Spleen (tissue), 11 donors: ENCODE data around the gene BMPR1A. TPM values are rescaled to one million over a fixed set of nuclear protein-coding genes. Genes with fewer than 3 reads are reported as not detected.

Experiments
- DNase-seq: peaks from one replicate; pipeline ENCODE4 v3.0.0-alpha.2; 2020
- H3K27ac ChIP-seq, 8 donors: fragments of 200-600 bp; sonication (generic) in 7 of 8; 1 replicate in 4 of 8; 2 replicates in 4 of 8; pipeline versions ENCODE4 v1.5.0 to v1.8.0; 2016 to 2021; ENCODE audit warnings: inconsistent platforms in 4 of 8, mild to moderate bottlenecking in 4 of 8, moderate library complexity in 1 of 8
- H3K27me3 ChIP-seq, 7 donors: fragments of 200-600 bp; sonication (generic) in 6 of 7; replicated peaks in 1 of 7; 1 replicate in 4 of 7; 2 replicates in 3 of 7; pipeline versions ENCODE4 v1.5.0 to v1.8.0; 2016 to 2021; ENCODE audit warnings: inconsistent platforms in 3 of 7, mild to moderate bottlenecking in 1 of 7
- H3K36me3 ChIP-seq, 6 donors: fragments of 200-600 bp; sonication (generic) in 5 of 6; 1 replicate in 4 of 6; 2 replicates in 2 of 6; pipeline versions ENCODE4 v1.5.0 to v1.8.0; 2016 to 2021; ENCODE audit warnings: inconsistent platforms in 2 of 6
- H3K4me1 ChIP-seq, 6 donors: fragments of 200-600 bp; sonication (generic) in 5 of 6; 1 replicate in 3 of 6; 2 replicates in 3 of 6; pipeline versions ENCODE4 v1.5.0 to v1.8.0; 2016 to 2021; ENCODE audit warnings: inconsistent platforms in 3 of 6
- H3K4me3 ChIP-seq, 8 donors: fragments of 200-600 bp; sonication (generic) in 7 of 8; 1 replicate in 4 of 8; 2 replicates in 4 of 8; pipeline versions ENCODE4 v1.5.0 to v1.8.0; 2016 to 2021; ENCODE audit warnings: inconsistent platforms in 4 of 8, mild to moderate bottlenecking in 4 of 8, moderate library complexity in 2 of 8
- H3K9me3 ChIP-seq, 8 donors: fragments of 200-600 bp; sonication (generic) in 7 of 8; 1 replicate in 4 of 8; 2 replicates in 4 of 8; pipeline versions ENCODE4 v1.5.0 to v1.8.0; 2016 to 2021; ENCODE audit warnings: inconsistent platforms in 4 of 8
- CTCF ChIP-seq, 11 experiments: fragments of 200-600 bp in 7 of 11; fragments of 450-650 bp in 4 of 11; sonication (generic) in 4 of 11; IDR thresholded peaks in 8 of 11; conservative IDR thresholded peaks in 3 of 11; 1 replicate in 7 of 11; 2 replicates in 4 of 11; pipeline versions ENCODE4 v1.4.0 to v1.8.0; 2016 to 2021; ENCODE audit warnings: antibody characterized with exemption in 11 of 11, inconsistent platforms in 4 of 11, mild to moderate bottlenecking in 1 of 11
- POLR2A ChIP-seq, 3 donors: fragments of 450-650 bp; IDR thresholded peaks; one replicate each; pipeline ENCODE4 v1.5.1; 2017; ENCODE audit warnings: antibody characterized with exemption in 3 of 3, mild to moderate bottlenecking in 1 of 3
- POLR2AphosphoS5 ChIP-seq, 3 donors: sonication (generic); formaldehyde crosslinking; IDR thresholded peaks; one replicate each; pipeline ENCODE4 v1.5.1; 2017; ENCODE audit warnings: antibody characterized with exemption in 3 of 3
- WGBS, 5 donors: extraction: QIAGEN DNeasy Blood & Tissue Kit in 3 of 5; methylation state at CpG; one replicate each; pipeline versions ENCODE4 v1.1.5 to v1.1.7; 2013 to 2018; 5-methylcytosine and 5-hydroxymethylcytosine counted together
- intact Hi-C: fragments of 100-400 bp; cut with DNase I; formaldehyde crosslinking; loops from one replicate; pipeline ENCODE4 v1.15.0; 2023; ENCODE audit warnings: low total_unique reads
- polyA plus RNA-seq, 3 donors: library from polyadenylated mRNA; stranded (reverse); fragments of 200-250 nt; gene quantifications; one replicate each; pipeline ENCODE4 v1.2.1, GENCODE V29; 2013
- total RNA-seq, 7 donors: library from RNA; depleted of rRNA in 3 of 7; stranded (reverse); fragments of >200 nt in 3 of 7; fragmentation: NEBNext Ultra II Directional in 4 of 7; extraction: Animal tissue kit (Norgen Biotek cat#: 25700) in 4 of 7; gene quantifications; one replicate each; pipeline versions ENCODE4 v1.1.0 to v1.2.1, GENCODE V29; 2016 to 2021
- donor health status: healthy with polysubstance abuse.
- donor health status: DM: no; HTN: no; CAD: no; lungs with moderate emphysema.
- donor health status: DM: no; HTN: no; CAD: no.
- donor health status: Bipolar disorder and iron deficiency.
- donor health status: healthy.
- donor health status: DM: no; HTN: no; CAD: no.
- donor health status: DM: yes; HTN: yes; CAD: no.

Gene BMPR1A
- total and polyA plus RNA-seq, 10 donors: 1.3 to 17.9 (median 10.2) TPM

- no peak for TF ChIP-seq POLR2A (IDR thresholded peaks at IDR 0.05)
- no peak for TF ChIP-seq CTCF (IDR thresholded peaks at IDR 0.05 in 8 of 11, conservative IDR thresholded peaks at IDR 0.05 in 3 of 11)
- no peak for TF ChIP-seq POLR2AphosphoS5 (IDR thresholded peaks at IDR 0.05)
- peaks cover 0 to 84% (median 25%) of the 10 kb centered on the region in 7 donors for H3K27me3 ChIP-seq
- intact Hi-C loops: no loop called here
- DNase-seq: no peak
- peaks cover 5 to 46% (median 29%) of the 10 kb centered on the region in 6 donors for H3K4me1 ChIP-seq
- WGBS, 5 donors: 81 to 94% (median 84%) methylated on average over 4 of the region's 4 CpGs
- H3K27ac ChIP-seq: no peak overlapping the region
- no peak overlapping the region for H3K4me3 ChIP-seq
- no peaks in the 10 kb centered on the region for H3K36me3 ChIP-seq
- no peaks in the 10 kb centered on the region for H3K9me3 ChIP-seq
Observed at GRCh38 chr10:86752311-86752710, 4.1 kb upstream of the BMPR1A start.

- H3K9me3 ChIP-seq: no peaks in the 10 kb centered on the region
- TF ChIP-seq POLR2A (IDR thresholded peaks at IDR 0.05): no peak
- TF ChIP-seq CTCF (IDR thresholded peaks at IDR 0.05 in 8 of 11, conservative IDR thresholded peaks at IDR 0.05 in 3 of 11): no peak
- no peak for TF ChIP-seq POLR2AphosphoS5 (IDR thresholded peaks at IDR 0.05)
- peaks cover 8 to 46% (median 29%) of the 10 kb centered on the region in 6 donors for H3K4me1 ChIP-seq
- 88 to 96% (median 90%) methylated on average over 2 of the region's 2 CpGs for WGBS, 5 donors
- intact Hi-C loops: no loop called here
- H3K27ac ChIP-seq: no peak overlapping the region
- no peaks in the 10 kb centered on the region for H3K36me3 ChIP-seq
- peaks cover 0 to 91% (median 32%) of the 10 kb centered on the region in 7 donors for H3K27me3 ChIP-seq
- no peak for DNase-seq
- H3K4me3 ChIP-seq: no peak overlapping the region
Observed at GRCh38 chr10:86753051-86753450, 3.4 kb upstream of the BMPR1A start.

- 83 to 91% (median 89%) methylated on average over 12 of the region's 12 CpGs for WGBS, 5 donors
- no peak overlapping the region for H3K4me3 ChIP-seq
- peaks cover 8 to 47% (median 29%) of the 10 kb centered on the region in 6 donors for H3K4me1 ChIP-seq
- H3K9me3 ChIP-seq: no peaks in the 10 kb centered on the region
- H3K36me3 ChIP-seq: no peaks in the 10 kb centered on the region
- intact Hi-C loops: no loop called here
- no peak for TF ChIP-seq POLR2AphosphoS5 (IDR thresholded peaks at IDR 0.05)
- TF ChIP-seq POLR2A (IDR thresholded peaks at IDR 0.05): no peak
- TF ChIP-seq CTCF (IDR thresholded peaks at IDR 0.05 in 8 of 11, conservative IDR thresholded peaks at IDR 0.05 in 3 of 11): no peak
- DNase-seq: no peak
- no peak overlapping the region for H3K27ac ChIP-seq
- peaks cover 0 to 92% (median 35%) of the 10 kb centered on the region in 7 donors for H3K27me3 ChIP-seq
Observed at GRCh38 chr10:86753638-86754434, 2.6 kb upstream of the BMPR1A start.

- 4 to 11% (median 6%) methylated on average over 9 of the region's 9 CpGs for WGBS, 5 donors
Observed at GRCh38 chr10:86755454-86755739, 1.0 kb upstream of the BMPR1A start.

More at GRCh38 chr10:86755454-86755739, 1.0 kb upstream of the BMPR1A start:
- peak overlapping the region; percentile 47 to 92 (median 68) for H3K4me3 ChIP-seq
- H3K27ac ChIP-seq: peak overlapping the region; percentile 60 to 86 (median 82)
- no peaks in the 10 kb centered on the region for H3K36me3 ChIP-seq
- no peak for DNase-seq
- TF ChIP-seq POLR2AphosphoS5 (IDR thresholded peaks at IDR 0.05): no peak
- peaks cover 8 to 58% (median 32%) of the 10 kb centered on the region in 6 donors for H3K4me1 ChIP-seq
- peaks cover 0 to 92% (median 39%) of the 10 kb centered on the region in 7 donors for H3K27me3 ChIP-seq
- intact Hi-C loops: no loop called here
- no peaks in the 10 kb centered on the region for H3K9me3 ChIP-seq
